CD4-positive, alpha-beta T cell treated with Interleukin-1 beta for 1 hour (primary cell): ENCODE results near the gene FBXO21.

ENCODE experiments used
- DNase-seq, 2 donors: peaks; one replicate each; pipeline ENCODE4 v3.0.0-alpha.2; 2020 to 2022

The FBXO21 gene

DNA sequence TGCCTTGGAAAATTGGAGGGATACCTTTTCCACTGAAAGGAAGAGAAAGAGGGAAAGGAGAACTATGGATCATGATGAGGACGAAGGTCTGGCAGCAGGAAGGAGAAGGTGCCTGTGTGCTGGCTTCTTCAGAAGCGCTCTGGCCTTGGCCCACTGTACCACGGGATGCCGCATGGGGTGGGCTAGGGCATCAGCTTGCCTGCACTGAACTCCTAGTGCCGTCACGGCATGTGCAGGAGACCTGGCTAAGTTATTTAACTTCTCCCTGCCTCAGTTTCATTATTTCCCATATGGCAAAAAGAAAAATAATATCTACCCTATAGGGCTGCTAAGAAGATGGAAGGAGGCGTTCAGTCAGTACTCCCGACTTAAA lies 28.1 kb downstream of the FBXO21 start:
- DNase-seq = no peak

DNA sequence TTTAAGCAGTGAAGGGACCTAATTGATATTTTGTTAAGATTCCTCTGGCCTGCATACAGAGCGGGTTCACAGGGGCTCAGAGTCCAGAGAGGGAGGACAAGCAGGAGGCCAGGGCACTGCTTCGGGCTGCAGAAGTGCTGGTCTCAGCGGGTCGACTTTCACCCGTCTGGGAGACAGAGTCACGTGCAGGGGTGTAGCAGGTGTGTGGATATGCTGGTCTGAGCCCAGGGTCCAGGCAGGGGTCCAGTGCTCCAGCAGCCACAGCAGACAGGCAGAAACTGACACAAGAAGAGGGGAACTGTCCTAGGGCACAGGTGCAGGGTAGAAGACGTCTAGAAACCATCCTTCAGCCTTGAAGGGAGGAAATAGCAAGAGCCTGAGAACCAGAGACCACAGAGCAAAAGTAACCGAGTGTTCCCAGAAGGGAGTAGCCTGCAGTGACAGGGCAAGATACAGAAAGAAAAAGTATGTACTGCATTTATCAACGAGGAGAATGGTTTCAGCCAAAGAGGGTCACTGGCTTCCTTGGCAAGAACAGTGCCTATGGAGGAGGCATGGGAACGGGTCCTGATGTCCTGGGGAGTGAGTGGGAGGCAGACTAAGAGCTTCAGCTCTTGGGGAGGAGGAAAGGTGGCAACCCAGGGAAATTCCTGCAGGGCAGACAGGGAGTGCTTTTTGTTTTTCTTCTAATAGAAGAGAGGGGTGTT lies 28.7 kb downstream of the FBXO21 start:
- no peak for DNase-seq

GRCh38 chr12:117159674-117160073 lies 30.6 kb downstream of the FBXO21 start:
- DNase-seq = no peak

GRCh38 chr12:117158911-117159553 lies 31.2 kb downstream of the FBXO21 start:
- no peak for DNase-seq

DNA sequence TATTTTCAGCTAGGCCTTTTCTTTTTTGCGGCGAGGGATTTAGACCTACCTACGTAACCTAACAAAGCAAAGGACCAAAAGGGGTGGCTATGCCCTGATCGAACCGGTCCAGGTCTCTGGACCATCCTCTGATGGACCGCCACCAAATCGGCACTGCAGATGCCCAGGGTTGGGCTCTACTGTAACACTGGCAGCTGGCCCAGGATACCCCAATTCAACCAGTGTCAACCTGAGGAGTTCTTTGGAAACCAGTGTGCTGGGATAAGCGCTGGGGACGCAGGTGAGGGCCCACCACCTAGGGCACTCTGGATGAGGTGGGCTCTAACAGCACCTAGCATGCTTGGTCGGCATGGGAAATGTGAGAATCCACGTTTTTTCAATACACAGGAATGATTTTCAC lies 32.2 kb downstream of the FBXO21 start:
- DNase-seq = no peak

- peak; percentile 66 to 69 for DNase-seq
These were observed 34.8 kb downstream of the FBXO21 start for GRCh38 chr12:117155278-117156060.

GRCh38 chr12:117152793-117153775 lies 37.2 kb downstream of the FBXO21 start:
- DNase-seq = no peak

DNA sequence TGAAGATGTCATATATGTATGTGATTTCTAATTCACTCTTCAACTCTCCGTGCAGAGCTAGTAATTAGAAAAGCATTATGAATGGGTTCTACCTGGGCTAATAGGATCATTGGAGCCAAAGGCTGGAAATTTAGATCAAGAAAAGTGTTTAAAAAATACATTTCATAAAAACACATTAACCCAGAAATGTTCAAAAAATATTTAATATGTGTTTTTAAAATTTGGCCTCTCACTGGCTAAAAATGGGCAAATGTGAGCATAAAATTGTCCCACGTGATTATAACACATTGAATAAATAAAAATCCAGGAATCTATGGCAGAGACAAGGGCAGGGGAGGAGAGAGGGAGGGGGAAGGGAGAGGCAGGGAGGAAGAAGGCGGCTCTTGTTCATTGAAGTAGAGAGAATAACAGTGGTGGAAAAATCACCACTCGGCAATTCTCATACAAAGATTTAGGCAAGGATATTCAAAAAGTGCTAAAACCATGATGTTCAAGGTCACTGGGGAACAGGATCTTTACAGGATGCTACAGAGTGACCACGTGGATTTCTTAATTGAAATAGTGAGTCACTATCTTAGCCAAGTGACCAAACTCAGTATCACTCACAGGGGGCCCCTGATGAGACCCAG lies 38.8 kb downstream of the FBXO21 start:
- no peak for DNase-seq

- DNase-seq = no peak
These were observed 40.8 kb downstream of the FBXO21 start for GRCh38 chr12:117149431-117149830.

DNA sequence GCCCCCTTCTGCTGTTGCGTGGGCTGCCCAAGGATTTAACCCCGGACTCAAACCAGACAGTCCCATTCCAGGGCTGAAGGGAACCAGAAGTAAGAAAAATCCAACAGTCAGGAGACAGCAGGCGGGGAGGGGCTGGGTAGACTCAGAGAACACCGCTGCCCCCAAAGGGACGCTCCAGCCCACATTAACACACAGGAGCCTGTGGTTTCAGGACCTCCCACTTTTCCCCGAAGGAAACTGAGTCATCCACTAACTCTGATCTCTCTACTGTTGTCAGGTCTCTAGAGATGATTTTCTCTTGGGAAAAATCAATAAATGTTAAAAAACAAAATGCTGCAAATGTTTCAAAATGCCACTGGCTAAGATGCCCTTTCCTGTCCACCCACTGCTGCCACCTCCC lies 41.6 kb downstream of the FBXO21 start:
- DNase-seq = no peak

DNA sequence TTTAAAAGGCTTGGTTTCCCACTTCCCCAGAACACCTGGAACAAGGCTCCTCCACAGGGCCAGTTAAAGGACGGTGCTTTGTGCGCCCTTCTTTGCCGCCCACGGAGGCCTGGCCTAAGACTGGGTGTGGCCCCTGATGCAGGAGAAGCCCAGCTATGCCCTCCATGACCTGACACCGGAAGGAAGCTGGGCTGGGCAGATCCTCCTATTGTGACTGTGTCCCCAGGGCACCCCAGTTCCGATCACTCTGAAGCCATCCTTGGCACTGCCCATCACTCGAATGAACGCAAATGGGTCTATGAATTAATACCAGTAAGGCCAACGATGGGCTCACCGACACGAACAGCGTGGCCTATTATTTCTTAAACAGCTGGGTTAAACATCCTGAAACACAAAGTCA lies 42.6 kb downstream of the FBXO21 start:
- DNase-seq = no peak

GRCh38 chr12:117145597-117146154 lies 44.6 kb downstream of the FBXO21 start:
- no peak for DNase-seq

DNA sequence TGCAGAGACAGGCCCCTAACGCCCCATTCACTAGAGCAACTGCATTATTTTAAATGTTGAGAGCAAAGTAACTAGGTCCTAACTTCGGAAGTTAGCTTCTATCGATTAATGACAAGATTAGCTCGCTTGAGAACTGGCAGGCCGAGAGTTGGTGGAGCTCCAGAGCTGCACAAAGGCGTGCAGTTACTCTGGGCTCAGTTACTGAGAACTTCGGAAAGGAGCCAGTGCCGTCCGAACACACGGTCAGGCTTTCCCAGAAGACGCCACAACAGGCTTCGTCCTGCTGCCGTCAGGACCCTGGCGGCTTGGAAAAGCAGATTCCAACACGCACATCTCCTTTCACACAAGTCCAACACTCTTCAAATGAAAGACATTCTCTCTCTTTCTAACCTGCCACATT lies 45.7 kb downstream of the FBXO21 start:
- no peak for DNase-seq

- no peak for DNase-seq
These were observed 47.2 kb downstream of the FBXO21 start for GRCh38 chr12:117143008-117143532.

DNA sequence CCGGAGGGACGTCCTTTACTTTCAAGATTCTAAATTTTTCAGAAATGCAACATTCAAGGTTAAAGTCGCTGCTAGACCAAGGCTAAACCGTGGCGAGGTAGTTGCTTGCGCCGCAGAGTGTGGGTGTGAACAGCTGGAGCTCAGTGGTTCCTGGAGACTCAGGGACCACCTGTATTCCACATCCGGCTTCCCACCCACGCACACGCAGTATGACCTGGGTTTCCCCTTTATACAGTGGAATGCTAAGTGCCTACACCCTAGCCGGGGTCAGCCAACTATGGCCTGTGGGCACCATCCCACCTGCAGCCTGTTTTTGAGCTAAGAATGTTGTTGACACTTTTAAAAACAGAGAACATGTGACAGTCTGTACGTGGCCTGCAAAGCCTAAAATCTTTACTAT lies 48.2 kb downstream of the FBXO21 start:
- DNase-seq = no peak

DNA sequence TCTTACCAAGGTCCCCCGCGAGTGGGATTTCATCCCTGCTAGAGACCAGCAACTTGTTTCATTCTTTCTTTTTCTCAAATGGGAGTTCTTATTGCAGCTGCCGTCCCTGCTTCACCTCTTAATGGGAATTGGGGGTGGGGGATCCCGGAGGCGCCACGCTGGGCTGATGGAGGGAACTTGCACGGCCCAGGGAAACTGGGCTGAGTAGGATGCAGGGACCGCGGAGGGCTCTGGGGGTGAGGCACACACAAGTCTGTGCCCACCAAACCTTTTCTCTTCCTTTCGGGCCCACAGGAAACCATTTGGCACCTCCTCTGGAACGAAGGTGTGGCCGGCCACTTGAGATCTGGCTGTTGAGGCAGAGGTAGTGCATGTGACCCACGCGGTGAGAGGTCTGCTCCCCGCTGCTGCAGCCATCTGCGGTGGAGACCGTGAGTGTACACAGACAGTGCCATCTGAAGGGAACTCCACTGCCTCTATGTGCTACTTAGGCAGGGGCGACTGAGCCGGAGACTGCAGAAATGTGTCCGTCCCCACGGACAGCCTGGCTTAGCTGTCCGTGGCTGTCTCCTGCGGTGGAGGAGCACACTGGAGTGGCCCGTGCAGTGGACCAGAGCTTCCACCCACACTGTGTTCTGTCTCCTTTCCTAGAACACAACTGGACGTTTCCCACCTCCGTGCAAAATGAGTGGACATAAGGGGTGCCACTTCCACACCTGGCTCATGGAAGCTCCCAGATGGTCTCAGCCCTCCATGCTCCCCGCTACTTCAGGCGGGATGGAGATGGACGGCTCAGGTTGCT lies 49.0 kb downstream of the FBXO21 start:
- no peak for DNase-seq

DNA sequence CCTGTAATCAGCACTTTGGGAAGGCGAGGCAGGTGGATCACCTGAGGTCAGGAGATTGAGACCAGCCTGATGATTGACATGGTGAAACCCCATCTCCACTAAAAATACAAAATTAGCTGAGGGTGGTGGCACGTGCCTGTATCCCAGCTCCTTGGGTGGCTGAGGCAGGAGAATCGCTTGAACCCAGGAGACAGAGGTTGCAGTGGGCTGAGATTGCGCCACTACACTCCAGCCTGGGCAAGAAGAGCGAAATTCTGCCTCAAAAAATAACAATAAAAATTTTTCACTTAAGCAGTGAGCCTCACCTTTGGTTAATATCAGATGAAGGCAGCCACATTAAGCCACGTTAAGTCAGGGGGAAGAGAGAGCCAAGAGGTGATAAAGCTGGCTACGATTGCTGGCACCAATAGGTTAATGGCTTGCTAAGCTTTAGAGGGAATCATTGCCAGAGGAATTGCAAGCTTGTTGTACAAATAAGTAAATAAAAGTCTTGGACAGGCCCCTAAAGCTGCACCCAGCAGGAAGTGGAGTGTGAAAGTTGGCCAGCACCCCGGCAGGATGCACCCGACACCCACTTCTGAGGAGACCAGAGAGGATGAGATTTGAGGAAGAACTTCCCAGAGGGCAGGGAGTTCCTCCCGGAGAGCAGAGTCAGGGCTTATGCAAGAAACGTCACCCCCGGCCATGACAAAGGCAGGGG lies 49.7 kb downstream of the FBXO21 start:
- no peak for DNase-seq

DNA sequence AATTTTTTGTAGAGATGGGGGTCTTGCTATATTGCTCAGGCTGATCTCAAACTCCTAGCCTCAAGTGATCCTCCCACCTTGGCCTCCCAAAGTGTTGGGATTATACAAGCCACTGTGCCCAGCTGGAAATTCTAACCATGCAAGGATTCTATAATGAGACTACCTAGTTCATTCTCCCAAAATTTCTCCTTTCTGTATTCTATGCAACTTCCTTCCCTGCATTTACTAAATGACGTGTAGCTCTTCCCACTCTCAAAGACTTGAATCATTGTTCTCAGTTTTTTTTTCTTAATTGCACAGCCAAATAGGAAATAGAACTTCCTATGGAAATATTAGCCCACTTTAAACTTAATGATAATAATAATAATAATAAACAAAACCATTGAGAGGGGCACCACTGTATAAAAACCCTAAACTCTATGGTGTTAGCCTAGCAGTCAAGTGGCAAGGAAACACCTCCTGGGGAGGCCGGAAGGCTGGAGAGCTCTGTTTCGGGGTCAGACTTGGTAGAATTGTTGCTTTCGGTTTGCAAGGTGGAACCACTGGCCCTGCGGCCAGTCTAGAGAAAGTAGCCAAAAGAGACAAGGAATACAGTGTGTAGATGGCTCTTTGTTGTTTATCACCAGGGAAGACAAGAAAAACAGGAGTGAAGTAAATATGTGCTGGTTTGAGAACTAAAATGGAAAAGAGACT lies 51.1 kb downstream of the FBXO21 start:
- no peak for DNase-seq

DNA sequence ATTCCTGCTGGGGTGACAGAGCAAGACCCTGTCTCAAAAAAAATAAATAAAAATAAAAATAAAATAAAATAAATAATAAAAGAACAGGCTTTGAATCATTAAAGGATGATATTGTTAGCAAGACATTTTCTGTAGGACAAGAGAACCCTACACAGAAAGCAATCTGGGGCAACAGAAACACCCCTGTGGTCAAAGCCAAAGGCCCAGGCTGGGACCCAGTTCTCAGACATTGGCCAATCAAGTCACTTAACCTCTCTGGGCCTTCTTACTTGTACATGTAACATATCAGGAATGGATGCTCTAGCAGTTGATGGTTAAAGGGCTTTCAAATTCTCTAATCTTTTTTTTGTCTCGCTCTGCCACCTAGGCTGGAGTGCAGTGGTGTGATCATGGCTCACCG lies 55.5 kb downstream of the FBXO21 start:
- DNase-seq = no peak

DNA sequence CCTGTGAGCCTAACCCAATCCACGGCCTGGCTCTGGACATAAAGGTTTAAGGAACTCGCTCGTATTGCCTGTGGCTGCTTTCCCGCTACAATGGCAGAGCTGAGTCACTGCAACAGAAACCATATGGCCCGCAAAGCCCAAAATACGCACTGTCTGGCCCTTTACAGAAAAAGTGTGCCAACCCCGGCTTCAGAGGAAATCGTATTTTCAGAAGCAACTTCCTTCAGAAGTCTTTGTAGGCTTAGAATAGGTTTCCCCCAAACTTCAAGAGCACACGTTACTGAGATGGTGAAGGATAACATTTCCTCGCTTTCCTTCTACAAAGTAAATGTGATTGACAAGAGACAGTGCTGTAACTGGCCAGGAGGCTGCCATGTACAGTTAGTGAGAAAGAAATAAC lies 56.2 kb downstream of the FBXO21 start:
- peak; percentile 17 to 22 for DNase-seq
